SH-SY5Y (cell line): Measurements from ENCODE around the gene AMELX.

Experiments
- GATA2 ChIP-seq: IDR thresholded peaks from 2 replicates; pipeline ENCODE4 v1.6.1; 2011; ENCODE audit warnings: mild to moderate bottlenecking, low read depth, low read length
- GATA3 ChIP-seq: IDR thresholded peaks from 2 replicates; pipeline ENCODE4 v1.6.1; 2011; ENCODE audit warnings: low read depth, mild to moderate bottlenecking, low read length, moderate library complexity

DNA sequence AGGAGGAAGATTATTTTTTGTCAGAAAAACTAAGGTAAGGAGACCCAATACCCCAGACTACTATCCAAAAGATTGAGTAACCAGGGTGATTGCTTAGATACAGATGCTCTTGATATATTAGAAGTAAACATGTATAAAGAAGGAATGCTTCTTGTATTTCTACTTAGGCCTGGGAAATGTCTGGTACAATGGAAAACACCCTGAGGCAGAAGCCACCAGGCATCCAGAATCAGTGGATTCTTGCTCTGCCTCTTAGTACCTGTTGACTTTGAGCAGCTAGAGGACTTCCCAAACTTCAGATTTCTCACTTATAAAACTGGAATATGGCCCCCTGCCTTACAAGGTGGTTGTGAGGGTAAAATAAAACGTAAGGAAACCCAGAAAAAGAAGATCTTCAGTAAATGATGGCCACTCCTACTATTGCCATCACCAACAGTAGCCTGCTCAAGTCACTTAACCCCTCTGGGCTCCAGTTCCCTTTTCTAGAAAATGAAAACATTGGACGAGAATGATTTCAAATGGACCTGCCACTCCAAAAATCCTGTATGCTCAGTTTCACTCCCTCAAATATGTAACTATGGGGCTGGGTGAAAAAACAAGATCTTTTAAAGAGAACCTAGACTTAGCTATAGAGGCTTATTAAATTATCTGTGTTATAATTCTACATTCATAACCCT lies 56.6 kb downstream of the AMELX start:
- TF ChIP-seq GATA3: no peak
- no peak for TF ChIP-seq GATA2
